Measurements from ENCODE around the gene MED10. TPM values are rescaled to one million over a fixed set of nuclear protein-coding genes. Genes with fewer than 3 reads are reported as not detected.
A peak's percentile ranks its signal among the peaks of the same experiment; 100 is the strongest.

The MED10 gene
- total and polyA plus RNA-seq, 2 donors (not counting 3 experiments of a cell fraction or from before 2014, with no cell fraction given): 55.6 to 56.3 TPM

- Histone ChIP-seq H3K9ac (replicated peaks; ENCODE audit: extremely low read depth, insufficient read depth, low read length) (no peak overlapping the region), H3K9me1 (replicated peaks; ENCODE audit: control insufficient read depth, extremely low read depth, insufficient read depth, low read length) (no peaks in the 10 kb centered on the region), H3K27ac (ENCODE audit: insufficient read depth, low read depth, low read length) (no peak overlapping the region), H3K4me1 (ENCODE audit: control insufficient read depth, extremely low read depth, insufficient read depth, low read length) (peaks cover 16% of the 10 kb centered on the region), H3K4me2 (ENCODE audit: insufficient read depth, low read length) (no peak overlapping the region), H3K79me2 (ENCODE audit: control insufficient read depth, insufficient read depth, low read length) (no peaks in the 10 kb centered on the region), H3K27me3 (ENCODE audit: control insufficient read depth in 2 of 2, insufficient read depth in 2 of 2, low read length in 2 of 2) (peaks cover 0 to 3% of the 10 kb centered on the region in 2 experiments), H3K36me3 (ENCODE audit: control insufficient read depth in 2 of 2, extremely low read depth in 1 of 2, insufficient read depth in 2 of 2, low read length in 2 of 2) (no peaks in the 10 kb centered on the region), H2AFZ (ENCODE audit: low read depth, low read length) (no peak overlapping the region), H4K20me1 (replicated peaks; ENCODE audit: control insufficient read depth, extremely low read depth, insufficient read depth, low read length) (no peaks in the 10 kb centered on the region), H3K4me3 (replicated peaks in 1 of 3; ENCODE audit: insufficient read depth in 1 of 3, low read depth in 1 of 3, low read length in 3 of 3) (no peak overlapping the region), H3K9me3 (replicated peaks; ENCODE audit: control insufficient read depth, insufficient read depth, low read length) (no peaks in the 10 kb centered on the region)
- intact Hi-C loops (cut with micrococcal nuclease): no loop called here
- ChIA-PET CTCF (no interaction called here), POLR2A (no interaction called here)
- dilution Hi-C loops (cut with MboI; ENCODE audit: extremely low pct_ligation_motif_present, low sequenced_read_pairs): no loop called here
- DNase-seq (ENCODE audit: low read depth, low spot score) (no peak), FAIRE-seq (no peak)
- TF ChIP-seq, protein P1, sequence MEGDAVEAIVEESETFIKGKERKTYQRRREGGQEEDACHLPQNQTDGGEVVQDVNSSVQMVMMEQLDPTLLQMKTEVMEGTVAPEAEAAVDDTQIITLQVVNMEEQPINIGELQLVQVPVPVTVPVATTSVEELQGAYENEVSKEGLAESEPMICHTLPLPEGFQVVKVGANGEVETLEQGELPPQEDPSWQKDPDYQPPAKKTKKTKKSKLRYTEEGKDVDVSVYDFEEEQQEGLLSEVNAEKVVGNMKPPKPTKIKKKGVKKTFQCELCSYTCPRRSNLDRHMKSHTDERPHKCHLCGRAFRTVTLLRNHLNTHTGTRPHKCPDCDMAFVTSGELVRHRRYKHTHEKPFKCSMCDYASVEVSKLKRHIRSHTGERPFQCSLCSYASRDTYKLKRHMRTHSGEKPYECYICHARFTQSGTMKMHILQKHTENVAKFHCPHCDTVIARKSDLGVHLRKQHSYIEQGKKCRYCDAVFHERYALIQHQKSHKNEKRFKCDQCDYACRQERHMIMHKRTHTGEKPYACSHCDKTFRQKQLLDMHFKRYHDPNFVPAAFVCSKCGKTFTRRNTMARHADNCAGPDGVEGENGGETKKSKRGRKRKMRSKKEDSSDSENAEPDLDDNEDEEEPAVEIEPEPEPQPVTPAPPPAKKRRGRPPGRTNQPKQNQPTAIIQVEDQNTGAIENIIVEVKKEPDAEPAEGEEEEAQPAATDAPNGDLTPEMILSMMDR (IDR thresholded peaks at IDR 0.05; ENCODE audit: extremely low read depth in 1 of 2, insufficient read depth in 1 of 2, low read depth in 1 of 2, low read length in 2 of 2): no peak
- TF ChIP-seq MAX (IDR thresholded peaks at IDR 0.05; ENCODE audit: insufficient read depth, insufficient read length) (no peak), GATA2 (IDR thresholded peaks at IDR 0.05; ENCODE audit: insufficient read depth, insufficient read length, low read depth, low read length) (peak; percentile 20)
- no TSS peak for BruUV-seq (replicated peaks)
Observed at GRCh38 chr5:6427694-6428093, 49.3 kb upstream of the MED10 start.

- Histone ChIP-seq H4K20me1 (replicated peaks; ENCODE audit: control insufficient read depth, extremely low read depth, insufficient read depth, low read length) (no peaks in the 10 kb centered on the region), H2AFZ (ENCODE audit: low read depth, low read length) (no peak overlapping the region), H3K9me1 (replicated peaks; ENCODE audit: control insufficient read depth, extremely low read depth, insufficient read depth, low read length) (no peaks in the 10 kb centered on the region), H3K27me3 (ENCODE audit: control insufficient read depth in 2 of 2, insufficient read depth in 2 of 2, low read length in 2 of 2) (no peaks in the 10 kb centered on the region), H3K27ac (ENCODE audit: insufficient read depth, low read depth, low read length) (no peak overlapping the region), H3K4me3 (replicated peaks in 1 of 3; ENCODE audit: insufficient read depth in 1 of 3, low read depth in 1 of 3, low read length in 3 of 3) (no peak overlapping the region), H3K4me1 (ENCODE audit: control insufficient read depth, extremely low read depth, insufficient read depth, low read length) (peaks cover 36% of the 10 kb centered on the region), H3K4me2 (ENCODE audit: insufficient read depth, low read length) (no peak overlapping the region), H3K9ac (replicated peaks; ENCODE audit: extremely low read depth, insufficient read depth, low read length) (no peak overlapping the region), H3K79me2 (ENCODE audit: control insufficient read depth, insufficient read depth, low read length) (no peaks in the 10 kb centered on the region), H3K36me3 (ENCODE audit: control insufficient read depth in 2 of 2, extremely low read depth in 1 of 2, insufficient read depth in 2 of 2, low read length in 2 of 2) (no peaks in the 10 kb centered on the region), H3K9me3 (replicated peaks; ENCODE audit: control insufficient read depth, insufficient read depth, low read length) (no peaks in the 10 kb centered on the region)
- TF ChIP-seq POLR2A (IDR thresholded peaks at IDR 0.05; ENCODE audit: low read depth, low read length) (no peak), GATA2 (IDR thresholded peaks at IDR 0.05; ENCODE audit: insufficient read depth, insufficient read length, low read depth, low read length) (no peak), POLR2AphosphoS5 (IDR thresholded peaks at IDR 0.05; ENCODE audit: insufficient read depth, low read depth, low read length) (no peak), MAX (IDR thresholded peaks at IDR 0.05; ENCODE audit: insufficient read depth, insufficient read length) (no peak), JUN (IDR thresholded peaks at IDR 0.05; ENCODE audit: borderline replicate concordance, insufficient read depth, insufficient read length, low read depth) (no peak), EZH2 (IDR thresholded peaks at IDR 0.05; ENCODE audit: borderline replicate concordance, low read depth, low read length, severe bottlenecking) (no peak), FOS (IDR thresholded peaks at IDR 0.05; ENCODE audit: borderline replicate concordance, insufficient read depth, low read length) (no peak), MYC (IDR thresholded peaks at IDR 0.05; ENCODE audit: low read depth, low read length) (no peak)
- TF ChIP-seq, protein P1 (IDR thresholded peaks at IDR 0.05; ENCODE audit: extremely low read depth in 1 of 2, insufficient read depth in 1 of 2, low read depth in 1 of 2, low read length in 2 of 2): no peak
- BruUV-seq (replicated peaks): no TSS peak
- DNase-seq (ENCODE audit: low read depth, low spot score) (no peak), FAIRE-seq (peak; percentile 46)
- ChIA-PET POLR2A (no interaction called here), CTCF (interaction anchor here (1.2 to 1.4 kb wide), 3 partner anchors 10 to 928 kb away, joined by 3 to 15 read pairs (median 3); no protein-coding TSS in a partner anchor)
- dilution Hi-C loops (cut with MboI; ENCODE audit: extremely low pct_ligation_motif_present, low sequenced_read_pairs): no loop called here
- intact Hi-C loops (cut with micrococcal nuclease): no loop called here
Observed at GRCh38 chr5:6424700-6425099, 46.4 kb upstream of the MED10 start.

Measured in endothelial cell of umbilical vein (primary cell).